Retinal pigment epithelial cell (primary cell): ENCODE results near the gene MAD1L1.
"Not testable (repeated sequence)": the region's sequence is repeated elsewhere in the genome, so short reads cannot be mapped to it uniquely, and the experiment has no call there.

Experiments
- DNase-seq: peaks from one replicate; pipeline ENCODE4 v3.0.0-alpha.2; 2010; ENCODE audit warnings: low read depth
- H3K4me3 ChIP-seq: 2 replicates; pipeline ENCODE4 v1.5.1; 2011; ENCODE audit warnings: mild to moderate bottlenecking, low read length, control low read depth, moderate library complexity
- TF ChIP-seq, protein P1 (sequence below): conservative IDR thresholded peaks from 2 replicates; pipeline ENCODE4 v1.5.1; 2011; ENCODE audit warnings: low read depth, low read length, control low read depth, inconsistent platforms

The MAD1L1 gene

GRCh38 chr7:1842321-1843221, 390.2 kb downstream of the MAD1L1 start:
- TF ChIP-seq, protein P1, sequence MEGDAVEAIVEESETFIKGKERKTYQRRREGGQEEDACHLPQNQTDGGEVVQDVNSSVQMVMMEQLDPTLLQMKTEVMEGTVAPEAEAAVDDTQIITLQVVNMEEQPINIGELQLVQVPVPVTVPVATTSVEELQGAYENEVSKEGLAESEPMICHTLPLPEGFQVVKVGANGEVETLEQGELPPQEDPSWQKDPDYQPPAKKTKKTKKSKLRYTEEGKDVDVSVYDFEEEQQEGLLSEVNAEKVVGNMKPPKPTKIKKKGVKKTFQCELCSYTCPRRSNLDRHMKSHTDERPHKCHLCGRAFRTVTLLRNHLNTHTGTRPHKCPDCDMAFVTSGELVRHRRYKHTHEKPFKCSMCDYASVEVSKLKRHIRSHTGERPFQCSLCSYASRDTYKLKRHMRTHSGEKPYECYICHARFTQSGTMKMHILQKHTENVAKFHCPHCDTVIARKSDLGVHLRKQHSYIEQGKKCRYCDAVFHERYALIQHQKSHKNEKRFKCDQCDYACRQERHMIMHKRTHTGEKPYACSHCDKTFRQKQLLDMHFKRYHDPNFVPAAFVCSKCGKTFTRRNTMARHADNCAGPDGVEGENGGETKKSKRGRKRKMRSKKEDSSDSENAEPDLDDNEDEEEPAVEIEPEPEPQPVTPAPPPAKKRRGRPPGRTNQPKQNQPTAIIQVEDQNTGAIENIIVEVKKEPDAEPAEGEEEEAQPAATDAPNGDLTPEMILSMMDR: no peak
- DNase-seq: no peak
- H3K4me3 ChIP-seq: no peak overlapping the region

GRCh38 chr7:1841286-1842021, 391.3 kb downstream of the MAD1L1 start:
- not testable (repeated sequence) for H3K4me3 ChIP-seq, DNase-seq

GRCh38 chr7:1840744-1841143, 392.0 kb downstream of the MAD1L1 start:
- not testable (repeated sequence) for DNase-seq, H3K4me3 ChIP-seq

GRCh38 chr7:1839701-1840100, 393.0 kb downstream of the MAD1L1 start:
- no peak for DNase-seq
- TF ChIP-seq, protein P1: no peak
- H3K4me3 ChIP-seq: no peak overlapping the region

DNA sequence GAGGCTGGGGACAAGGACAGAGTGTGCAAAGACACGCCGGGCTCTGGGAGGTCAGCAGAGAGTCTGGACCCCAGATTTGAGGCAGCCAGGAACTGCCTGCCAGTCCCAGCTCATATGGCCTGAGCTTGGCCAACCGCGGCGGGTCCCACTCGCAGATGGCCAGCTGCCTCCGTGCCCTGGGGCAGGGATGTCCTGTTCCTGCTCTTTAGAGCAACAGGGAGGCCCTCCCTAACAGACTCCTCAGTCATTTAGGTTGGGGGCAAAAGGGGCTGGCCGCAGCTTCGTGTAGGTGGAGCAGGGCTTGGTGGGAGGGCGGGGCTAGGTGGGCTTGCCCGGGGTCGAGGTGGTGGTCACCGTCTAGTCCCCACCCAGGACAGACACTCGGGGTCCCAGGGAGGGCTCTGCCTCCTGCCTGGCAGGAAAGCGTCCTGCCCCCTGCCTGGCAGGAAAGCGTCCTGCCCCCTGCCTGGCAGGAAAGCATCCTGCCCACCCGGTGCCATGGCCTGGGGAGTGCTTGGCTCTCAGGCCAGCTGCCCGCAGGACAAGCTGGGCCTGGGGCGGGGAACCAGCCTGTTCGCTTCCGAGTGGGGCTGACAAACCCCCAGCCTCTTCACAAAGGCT, 393.7 kb downstream of the MAD1L1 start:
- not testable (repeated sequence) for DNase-seq, H3K4me3 ChIP-seq

GRCh38 chr7:1838544-1838872, 394.2 kb downstream of the MAD1L1 start:
- H3K4me3 ChIP-seq, DNase-seq: not testable (repeated sequence)

DNA sequence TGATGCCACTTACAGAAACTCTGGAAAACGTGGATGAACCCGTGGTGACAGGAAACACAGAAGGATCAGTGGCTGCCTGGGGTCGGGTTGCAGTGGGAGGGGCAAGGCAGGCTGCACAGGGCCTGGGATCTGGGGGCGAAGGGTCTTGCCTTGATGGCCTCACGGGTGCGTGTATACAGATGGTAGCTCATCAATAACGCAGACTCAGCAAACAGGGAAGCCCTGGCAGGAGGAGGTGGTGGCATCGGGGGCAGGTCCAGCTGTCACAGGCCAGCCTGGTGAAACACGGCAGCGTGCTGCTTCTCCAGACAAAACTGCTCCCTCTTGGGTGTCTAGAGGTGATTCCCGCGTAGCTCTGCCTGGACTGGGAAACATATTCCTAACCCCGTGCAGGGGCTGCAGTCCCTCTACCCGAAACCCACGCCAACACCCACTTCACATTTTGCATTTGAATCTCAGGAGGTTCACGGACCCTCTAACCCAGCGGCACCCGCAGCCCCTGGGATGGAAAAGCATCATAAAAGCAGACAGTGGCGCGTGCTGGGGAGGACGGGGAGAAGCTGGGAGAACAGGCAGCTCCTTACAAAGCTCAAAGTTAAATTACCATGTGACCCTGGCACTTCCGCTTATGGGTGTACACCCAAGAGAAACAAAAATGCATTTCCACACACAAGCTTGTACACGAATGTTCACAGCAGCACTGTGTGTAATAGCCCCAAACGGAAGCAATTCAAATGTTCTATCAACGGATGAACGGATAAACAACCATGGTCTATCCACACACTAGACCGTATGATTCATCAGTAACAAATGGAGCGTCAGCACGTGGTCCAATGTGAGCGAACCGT, 394.8 kb downstream of the MAD1L1 start:
- DNase-seq, H3K4me3 ChIP-seq: not testable (repeated sequence)

DNA sequence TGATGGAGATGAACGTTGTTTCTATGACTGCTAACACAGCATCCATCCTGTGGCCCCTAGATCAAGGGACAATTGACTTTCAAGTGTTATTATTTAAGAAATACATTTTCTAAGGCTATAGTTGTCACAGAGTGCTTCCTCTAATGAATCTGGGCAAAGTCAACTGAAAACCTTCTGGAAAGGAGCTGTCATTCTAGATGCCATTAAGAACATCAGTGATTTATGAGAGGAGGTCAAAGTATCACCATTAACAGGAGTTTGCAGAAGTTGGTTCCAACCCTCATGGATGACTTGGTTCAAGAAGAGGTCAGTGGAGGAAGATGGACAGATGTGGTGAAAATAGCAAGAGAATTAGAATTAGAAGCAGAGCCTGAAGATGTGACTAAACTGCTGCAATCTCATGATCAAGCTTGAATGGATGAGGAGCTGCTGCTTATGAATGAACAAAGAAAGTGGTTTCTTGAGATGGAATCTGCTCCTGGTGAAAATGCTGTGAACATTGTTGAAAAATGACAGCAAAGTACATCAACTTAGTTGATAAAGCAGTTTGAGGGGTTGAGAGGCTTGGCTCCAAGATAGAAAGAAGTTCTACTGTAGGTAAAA, 400.7 kb downstream of the MAD1L1 start:
- not testable (repeated sequence) for H3K4me3 ChIP-seq, DNase-seq

GRCh38 chr7:1831471-1831870, 401.3 kb downstream of the MAD1L1 start:
- not testable (repeated sequence) for H3K4me3 ChIP-seq, DNase-seq

DNA sequence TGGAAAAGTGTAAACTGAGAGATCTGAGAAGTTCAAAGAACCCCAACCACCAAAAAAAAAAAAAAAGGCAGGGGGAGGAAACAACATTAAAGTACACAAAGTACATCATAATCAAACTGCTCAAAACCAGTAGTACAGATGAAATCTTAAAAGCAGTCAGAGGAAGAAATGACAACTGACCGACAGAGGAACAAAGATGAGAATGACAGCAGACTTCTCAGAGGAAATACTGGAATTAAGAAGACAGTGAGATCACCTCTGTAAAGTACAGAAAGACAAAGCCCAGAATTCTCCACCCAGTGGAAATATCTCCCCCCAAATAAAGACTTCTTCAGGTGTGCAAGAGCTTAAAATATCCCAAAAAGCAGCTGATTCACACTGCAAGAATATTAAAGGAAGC, 403.1 kb downstream of the MAD1L1 start:
- DNase-seq, H3K4me3 ChIP-seq: not testable (repeated sequence)

DNA sequence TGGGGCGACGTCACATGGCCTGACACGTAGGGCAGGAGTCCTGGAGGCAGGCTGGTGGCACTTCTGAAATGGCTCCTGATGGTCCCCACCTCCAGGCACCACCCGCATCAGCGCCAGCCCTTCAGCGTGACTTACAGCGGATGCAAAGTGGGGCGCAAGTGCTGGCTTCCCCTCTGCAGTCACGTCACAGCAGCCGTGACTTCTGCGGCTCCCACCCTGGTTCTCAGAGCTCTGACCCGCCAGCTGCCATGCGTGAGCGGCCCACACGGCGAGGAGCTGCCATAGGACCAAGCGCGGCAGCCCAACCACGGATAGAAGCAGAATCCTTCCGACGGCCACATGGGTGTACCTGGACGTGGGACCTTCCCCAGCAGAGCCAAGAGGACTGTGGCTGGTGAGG, 403.6 kb downstream of the MAD1L1 start:
- no peak for DNase-seq
- no peak overlapping the region for H3K4me3 ChIP-seq

GRCh38 chr7:1828170-1828569, 404.6 kb downstream of the MAD1L1 start:
- H3K4me3 ChIP-seq, DNase-seq: not testable (repeated sequence)

More for the DNA sequence above, 403.6 kb downstream of the MAD1L1 start:
- TF ChIP-seq, protein P1: no peak

DNA sequence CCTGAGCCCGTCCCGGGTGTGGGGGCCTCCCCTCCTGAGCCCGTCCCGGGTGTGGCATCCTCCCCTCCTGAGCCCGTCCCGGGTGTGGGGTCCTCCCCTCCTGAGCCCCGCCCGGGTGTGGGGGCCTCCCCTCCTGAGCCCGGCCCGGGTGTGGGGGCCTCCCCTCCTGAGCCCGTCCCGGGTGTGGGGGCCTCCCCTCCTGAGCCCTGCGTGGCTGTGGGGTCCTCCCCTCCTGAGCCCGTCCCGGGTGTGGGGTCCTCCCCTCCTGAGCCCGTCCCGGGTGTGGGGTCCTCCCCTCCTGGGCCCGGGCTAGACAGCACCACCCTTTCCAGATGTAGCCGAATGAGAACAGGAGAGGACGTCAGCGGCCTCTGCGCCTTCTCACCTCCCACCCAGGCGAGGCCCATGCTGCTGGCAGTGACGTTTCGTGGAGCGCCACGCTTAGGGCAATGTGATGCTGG, 405.2 kb downstream of the MAD1L1 start:
- not testable (repeated sequence) for H3K4me3 ChIP-seq, DNase-seq

GRCh38 chr7:1826931-1827330, 405.8 kb downstream of the MAD1L1 start:
- H3K4me3 ChIP-seq, DNase-seq: not testable (repeated sequence)
